ENCODE data around the gene PRKACG.
A peak's percentile ranks its signal among the peaks of the same experiment; 100 is the strongest.
"Not testable (repeated sequence)": the region's sequence is repeated elsewhere in the genome, so short reads cannot be mapped to it uniquely, and the experiment has no call there.

PRKACG gene

DNA sequence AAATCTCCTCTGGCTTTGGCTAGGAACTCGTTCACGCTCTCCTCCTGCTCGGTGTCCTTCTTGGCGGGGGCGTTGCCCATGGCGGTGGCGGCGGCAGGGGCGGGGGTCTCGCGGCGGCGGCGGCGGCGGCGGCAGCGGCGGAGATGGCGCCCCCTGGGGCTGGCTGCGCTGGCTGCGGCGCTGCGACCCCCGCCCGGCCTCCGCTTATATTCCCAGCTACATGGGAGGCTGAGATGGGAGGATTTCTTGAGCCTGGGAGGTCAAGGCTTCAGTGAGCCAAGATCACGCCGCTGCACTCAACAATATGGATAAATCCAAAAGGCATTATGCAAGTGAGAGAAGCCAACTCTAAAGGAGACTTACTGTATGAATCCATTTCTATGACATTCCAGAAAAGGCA, at the start of gene PRKACG:
PRKACG (minus strand) TSS at position 101 of the 400 bp plus-strand sequence; CDS start at position 80, 21 bp downstream.
- no peak for DNase-seq

DNA sequence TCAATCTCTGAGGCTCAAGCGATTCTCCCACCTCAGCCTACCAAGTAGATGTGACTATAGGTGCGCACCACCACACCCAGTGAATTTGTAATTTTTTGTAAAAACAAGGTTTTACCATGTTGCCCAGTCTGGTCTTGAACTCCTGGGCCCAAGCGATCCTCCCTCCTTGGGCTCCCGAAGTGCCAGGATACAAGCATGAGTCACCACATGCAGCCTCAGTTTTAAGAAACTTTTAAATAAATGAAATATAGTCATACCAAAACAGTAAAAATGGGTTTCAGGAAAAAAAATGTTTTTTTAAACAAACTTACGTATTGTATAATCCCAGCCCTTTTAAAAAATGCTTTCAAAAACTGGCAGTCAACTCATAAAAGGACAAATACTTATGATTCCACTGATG, 48.3 kb upstream of the PRKACG start:
- DNase-seq = no peak

DNA sequence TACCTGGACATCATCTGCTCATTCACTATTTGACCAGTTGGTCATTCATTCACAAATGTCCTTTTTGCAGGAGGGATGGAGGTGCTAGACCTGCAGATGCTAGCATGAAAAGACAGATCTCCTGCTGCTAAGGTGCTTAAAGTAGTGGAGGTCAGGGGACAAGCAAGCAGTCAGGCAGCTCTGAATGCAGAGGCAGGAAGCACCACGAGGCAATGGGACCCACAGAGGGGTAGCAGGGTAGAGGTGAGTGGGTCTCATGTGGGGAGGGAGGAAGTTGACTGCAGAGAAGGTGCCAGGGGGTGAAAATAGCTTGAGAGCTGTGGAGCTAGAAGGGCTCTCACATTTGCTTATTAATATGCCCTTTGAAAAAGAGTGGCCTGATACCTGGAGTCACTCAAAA, 46.9 kb upstream of the PRKACG start:
- no peak for DNase-seq

DNA sequence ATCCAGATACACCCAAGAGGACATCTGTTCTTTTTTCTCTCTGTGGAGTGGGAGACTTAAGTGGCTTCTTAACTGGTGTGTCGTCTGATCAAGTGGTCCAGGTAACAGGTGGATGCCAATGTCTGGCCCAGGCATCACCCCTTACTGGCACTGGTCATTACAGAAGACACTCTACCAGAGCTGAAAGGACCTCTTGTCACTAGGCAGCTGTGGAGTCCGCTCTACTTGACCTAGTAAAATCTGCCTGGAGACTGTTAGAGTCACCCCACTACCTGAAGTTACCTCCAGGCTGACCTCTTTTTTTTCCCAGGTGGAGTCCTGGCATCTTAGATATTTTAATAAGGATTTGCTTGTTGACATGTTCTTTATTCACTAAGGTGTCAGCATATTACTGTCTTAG, 44.2 kb upstream of the PRKACG start:
- DNase-seq = no peak

DNA sequence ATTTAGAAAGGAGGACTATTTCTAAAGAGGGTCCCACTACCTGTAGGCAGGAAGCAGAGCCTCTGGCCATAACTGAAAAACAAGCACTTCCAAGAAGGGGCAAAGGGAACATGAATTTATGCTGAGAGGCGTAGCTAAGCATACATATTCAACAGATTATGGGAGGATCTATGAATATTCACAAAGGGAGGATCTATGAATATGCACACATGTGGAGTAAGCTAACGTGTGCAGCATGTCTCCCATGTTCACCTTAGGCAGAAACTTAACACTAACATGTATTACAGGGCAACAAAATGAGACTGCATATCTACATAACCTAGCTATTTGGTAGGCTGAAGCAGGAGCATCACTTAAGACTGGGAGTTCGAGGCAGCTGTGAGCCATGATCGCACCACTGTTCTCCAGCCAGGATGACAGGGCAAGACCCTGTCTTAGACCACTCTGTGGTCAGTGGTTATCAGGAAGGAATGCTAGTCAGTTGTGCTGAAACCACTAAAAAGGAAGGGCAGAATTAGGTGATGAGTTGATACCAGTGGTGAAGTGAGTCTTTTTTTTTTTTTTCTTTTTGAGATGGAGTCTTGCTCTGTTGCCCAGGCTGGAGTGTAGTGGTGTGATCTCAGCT, 42.4 kb upstream of the PRKACG start:
- no peak for DNase-seq

DNA sequence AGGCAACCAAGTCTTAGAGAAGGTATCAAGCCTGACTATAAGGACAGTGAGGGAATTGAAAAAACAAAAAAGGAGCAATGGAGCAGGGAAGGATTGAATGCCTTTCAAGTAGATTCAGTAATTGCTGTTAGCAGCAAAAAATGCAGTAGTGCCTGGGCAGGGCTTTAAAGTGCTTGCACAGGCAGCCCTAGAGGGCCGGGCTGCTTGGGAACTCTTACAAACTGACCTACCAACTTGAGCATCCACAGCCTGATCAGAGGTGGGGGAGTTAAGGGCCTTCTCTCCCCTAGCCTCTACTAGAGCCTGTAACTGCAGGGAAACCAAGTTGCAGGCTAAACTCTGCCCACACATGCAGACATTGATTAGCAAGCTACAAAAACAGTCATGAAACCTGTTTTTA, 41.1 kb upstream of the PRKACG start:
- no peak for DNase-seq

DNA sequence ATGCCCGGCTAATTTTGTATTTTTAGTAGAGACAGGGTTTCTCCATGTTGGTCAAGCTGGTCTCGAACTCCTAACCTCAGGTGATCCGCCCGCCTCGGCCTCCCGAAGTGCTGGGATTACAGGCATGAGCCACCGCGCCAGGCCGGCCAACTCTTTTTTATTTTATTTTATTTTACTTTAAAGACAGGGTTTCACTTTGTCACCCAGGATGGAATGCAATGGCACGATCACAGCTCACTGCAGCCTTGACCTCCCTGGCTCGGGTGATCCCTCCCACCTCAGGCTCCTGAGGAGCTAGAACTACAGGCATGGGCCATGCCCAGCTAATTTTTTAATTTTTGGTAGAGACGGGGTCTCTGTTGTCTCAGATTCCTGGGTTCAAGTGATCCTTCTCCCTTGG, 37.0 kb upstream of the PRKACG start:
- DNase-seq = not testable (repeated sequence)

DNA sequence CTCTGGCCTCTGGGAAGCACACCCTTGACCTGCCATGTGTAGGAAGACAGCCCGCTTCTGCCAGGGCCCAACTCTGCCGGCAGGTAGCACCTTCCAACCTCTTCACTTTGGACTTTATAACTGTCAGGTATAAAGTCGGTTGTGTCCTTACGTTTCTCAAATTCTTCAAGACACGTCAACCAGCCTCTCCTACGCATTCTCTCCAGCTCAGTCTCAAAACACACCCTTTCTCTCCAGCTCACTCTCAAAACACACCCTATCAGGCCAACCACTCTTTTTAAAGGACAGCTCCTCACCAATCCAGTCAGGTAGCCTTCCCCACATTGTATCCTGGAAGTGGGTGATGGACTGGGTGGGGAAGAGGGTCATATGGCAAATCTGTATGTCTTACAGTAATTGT, 35.2 kb upstream of the PRKACG start:
- DNase-seq = no peak

DNA sequence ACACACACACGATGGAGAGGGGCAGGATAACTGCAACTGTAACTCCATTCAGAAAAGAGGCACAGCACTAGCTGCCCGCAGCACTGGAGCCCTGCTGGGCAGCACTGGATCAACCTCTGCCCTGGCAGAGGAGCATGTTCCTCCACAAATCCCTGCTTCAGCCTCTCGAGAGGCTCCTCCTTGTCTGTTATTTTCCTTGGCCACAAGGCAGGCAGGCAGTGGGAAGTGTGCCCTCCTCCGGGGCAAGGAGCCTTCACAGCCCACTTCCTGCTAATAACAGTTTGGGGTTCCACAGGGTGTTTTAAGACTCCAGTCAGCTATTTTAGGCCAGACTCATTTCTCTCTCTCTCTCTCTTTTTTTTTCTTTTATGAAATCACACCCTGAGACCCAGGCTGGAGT, 33.5 kb upstream of the PRKACG start:
- DNase-seq = no peak

DNA sequence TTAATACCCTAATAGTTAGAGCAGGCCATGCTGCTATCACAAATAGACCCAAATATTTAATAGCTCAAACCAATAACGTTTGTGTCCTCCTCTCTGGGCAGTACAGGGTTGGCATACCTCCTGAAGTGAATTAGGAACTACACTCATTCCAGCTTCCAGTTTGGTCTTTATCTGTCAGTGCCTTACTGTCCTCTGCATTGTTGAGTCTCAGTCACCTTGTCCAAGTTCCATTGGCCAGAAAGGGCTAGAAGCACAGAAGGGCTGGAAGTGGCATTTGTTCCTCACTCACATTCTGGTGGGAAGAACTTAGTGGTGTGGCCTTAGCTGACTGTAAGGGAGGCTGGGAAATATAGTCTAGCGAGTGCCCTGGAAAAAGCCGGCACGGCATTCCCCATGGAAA, 32.8 kb upstream of the PRKACG start:
- DNase-seq = no peak

DNA sequence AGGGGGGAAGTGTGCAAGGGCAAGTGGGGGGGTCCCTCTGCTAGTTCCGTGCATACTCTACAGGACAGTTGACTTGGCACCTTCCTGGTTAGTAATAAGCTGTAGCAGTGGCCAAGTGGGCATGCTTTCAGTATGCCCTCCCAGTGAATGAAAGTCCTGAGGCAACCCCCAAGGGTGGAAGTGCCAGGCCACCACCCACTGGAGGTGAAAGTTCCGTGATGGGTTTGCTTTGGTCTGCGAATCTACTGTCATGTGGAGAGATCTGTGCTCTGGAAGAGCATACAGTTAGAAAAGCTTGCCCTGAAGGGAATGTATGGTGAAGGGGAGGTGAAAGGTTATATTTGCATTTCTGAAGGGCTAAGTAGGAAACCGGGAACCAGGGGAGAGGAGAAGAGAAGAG, 31.9 kb upstream of the PRKACG start:
- no peak for DNase-seq

DNA sequence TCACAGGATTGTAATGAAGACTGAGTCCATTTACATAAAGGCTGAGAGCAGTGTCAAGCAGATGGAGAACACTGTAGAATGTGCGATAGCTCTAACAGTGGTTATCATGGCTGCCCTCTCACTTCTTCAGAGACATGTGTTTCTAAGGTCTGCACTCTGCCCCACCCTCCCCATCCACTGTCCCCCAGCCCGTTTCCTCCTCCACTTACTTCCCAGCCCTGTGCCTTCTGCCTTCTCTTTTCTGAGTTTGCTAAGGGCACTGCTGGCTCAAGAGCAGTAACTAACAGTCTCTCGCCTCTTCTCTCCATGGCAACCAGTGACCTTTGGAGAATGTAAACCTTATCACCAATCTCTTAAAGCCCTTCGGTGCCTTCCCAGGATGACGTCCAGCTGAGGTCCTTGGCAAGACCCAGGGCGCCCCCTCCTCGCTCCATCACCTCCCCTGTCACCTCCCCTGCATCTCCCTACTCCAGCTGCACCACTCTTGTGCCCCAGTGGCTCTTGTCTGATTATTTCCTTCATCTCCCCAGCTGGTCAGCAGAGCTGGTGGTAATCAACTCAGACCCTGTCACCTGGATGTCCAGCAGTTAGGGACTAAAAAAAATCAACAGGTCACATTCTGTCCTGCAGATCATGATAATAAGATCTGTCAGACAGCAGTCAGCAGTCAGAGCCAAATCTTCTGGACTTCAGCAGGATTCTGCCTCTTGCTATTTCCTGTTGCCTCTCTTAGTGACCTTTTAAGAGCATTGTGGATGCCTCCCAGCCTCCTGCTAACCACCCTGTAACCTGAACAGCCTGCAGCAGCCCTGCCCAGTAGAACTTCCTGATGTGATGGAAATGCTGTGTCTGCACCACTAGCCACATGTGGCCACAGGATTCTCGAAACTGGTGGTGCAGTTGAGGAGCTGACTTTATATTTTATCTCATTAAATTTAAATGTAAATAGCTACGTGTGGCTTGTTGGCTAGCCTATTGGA, 30.6 kb upstream of the PRKACG start:
- no peak for DNase-seq

DNA sequence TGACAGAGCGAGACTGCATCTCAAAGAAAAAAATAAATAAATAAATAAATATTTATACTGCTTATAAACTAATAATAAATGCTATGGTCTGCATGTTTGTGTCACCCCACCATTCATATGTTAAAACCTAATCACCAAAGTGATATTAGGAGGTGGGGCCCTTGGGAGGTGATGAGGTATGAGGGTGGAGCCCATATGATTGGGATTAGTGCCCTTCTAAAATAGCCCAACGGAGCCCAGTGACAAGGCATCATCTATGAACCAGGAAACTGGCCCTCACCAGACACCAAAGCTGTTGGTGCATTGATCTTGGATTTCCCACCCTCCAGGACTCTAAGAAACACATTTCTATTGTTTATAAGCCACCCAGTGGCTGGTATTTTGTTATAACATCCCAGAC, 26.7 kb upstream of the PRKACG start:
- DNase-seq = no peak

DNA sequence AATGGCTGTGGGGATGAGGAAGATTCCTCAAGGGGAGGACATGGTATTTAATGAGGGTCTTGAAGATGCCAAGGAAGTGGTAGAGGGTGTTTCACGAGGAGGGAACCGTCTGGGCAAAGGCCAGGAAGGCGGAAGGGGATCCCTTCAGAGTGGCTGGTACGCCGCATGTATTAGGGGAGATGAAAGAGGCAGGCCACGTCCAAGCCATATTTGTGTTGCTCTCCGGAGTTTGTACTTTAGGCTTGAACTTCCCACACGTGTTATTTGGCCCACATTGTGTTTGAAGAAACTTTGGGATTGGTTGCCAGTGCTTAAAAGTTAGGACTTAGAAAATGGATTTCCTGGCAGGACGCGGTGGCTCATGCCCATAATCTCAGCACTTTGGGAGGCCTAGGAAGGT, 22.9 kb upstream of the PRKACG start:
- DNase-seq = no peak

DNA sequence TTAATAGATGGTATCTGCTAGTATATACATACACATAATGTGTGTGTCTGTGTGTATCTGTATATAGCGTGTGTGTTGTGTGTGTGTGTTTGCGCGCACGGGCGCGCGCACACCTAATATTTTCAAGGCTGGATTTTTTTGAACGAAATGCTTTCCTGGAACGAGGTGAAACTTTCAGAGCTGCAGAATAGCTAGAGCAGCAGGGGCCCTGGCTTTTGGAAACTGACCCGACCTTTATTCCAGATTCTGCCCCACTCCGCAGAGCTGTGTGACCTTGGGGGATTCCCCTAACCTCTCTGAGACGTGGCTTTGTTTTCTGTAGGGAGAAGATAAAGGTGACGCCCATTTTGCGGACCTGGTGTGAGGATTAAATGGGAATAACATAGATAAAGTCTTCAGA, 22.4 kb upstream of the PRKACG start:
- DNase-seq = no peak

DNA sequence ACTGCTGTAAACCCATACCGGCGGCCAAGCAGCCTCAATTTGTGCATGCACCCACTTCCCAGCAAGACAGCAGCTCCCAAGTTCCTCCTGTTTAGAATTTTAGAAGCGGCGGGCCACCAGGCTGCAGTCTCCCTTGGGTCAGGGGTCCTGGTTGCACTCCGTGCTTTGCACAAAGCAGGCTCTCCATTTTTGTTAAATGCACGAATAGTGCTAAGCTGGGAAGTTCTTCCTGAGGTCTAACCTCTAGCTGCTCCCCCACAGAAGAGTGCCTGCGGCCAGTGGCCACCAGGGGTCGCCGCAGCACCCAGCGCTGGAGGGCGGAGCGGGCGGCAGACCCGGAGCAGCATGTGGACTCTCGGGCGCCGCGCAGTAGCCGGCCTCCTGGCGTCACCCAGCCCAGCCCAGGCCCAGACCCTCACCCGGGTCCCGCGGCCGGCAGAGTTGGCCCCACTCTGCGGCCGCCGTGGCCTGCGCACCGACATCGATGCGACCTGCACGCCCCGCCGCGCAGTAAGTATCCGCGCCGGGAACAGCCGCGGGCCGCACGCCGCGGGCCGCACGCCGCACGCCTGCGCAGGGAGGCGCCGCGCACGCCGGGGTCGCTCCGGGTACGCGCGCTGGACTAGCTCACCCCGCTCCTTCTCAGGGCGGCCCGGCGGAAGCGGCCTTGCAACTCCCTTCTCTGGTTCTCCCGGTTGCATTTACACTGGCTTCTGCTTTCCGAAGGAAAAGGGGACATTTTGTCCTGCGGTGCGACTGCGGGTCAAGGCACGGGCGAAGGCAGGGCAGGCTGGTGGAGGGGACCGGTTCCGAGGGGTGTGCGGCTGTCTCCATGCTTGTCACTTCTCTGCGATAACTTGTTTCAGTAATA, 21.8 kb upstream of the PRKACG start, which contains the start of gene FXN:
FXN (plus strand) TSS at position 315 of the 871 bp plus-strand sequence; CDS start at position 346, 31 bp downstream.
- DNase-seq = peak; percentile 77

DNA sequence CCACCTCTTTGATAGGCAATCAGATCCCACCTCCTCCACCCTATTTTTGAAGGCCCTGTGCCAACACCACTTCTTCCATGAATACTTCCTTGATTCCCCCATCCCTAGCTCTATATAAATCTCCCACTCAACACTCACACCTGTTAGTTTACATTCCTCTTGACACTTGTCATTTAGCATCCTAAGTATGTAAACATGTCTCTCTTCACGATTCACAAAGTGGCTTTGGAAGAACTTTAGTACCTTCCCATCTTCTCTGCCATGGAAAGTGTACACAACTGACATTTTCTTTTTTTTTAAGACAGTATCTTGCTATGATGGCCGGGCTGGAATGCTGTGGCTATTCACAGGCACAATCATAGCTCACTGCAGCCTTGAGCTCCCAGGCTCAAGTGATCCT, 20.2 kb upstream of the PRKACG start:
- no peak for DNase-seq

DNA sequence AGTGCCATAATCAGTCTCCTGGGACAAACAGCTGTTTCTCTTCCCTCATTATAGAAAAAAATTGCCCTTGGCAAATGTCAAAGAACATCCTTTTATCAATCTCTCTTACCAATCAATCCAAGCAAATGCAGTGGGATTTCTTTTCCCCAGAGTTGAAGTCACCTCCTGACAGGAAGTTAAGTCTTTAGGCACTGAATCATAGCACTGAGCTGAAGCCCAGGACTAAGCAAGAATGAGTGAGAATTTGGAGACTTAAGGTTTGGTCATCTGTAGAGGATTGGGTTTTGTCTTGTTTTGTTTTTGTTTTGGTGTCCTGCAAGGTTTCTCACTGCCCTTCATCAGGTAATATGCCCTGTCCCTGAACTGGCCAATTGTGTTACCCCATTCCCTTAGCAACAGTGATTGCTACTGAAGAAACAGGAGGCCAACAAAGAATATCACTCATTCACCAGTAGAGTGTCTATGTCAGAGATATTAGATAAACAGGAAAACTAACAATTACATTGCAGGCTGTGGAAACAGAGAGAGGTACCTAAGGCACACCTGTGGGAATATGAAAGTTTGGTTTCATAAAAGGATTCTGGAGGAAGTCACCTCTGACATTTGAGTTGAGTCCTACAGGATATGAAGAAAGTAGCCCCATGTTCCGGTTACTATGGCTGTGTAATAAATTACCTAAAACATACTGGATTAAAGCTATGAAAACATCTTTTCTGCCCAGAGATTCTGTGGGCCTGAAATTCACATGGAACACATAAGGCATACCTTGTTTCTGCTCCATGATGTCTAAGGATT, 17.1 kb upstream of the PRKACG start:
- no peak for DNase-seq

DNA sequence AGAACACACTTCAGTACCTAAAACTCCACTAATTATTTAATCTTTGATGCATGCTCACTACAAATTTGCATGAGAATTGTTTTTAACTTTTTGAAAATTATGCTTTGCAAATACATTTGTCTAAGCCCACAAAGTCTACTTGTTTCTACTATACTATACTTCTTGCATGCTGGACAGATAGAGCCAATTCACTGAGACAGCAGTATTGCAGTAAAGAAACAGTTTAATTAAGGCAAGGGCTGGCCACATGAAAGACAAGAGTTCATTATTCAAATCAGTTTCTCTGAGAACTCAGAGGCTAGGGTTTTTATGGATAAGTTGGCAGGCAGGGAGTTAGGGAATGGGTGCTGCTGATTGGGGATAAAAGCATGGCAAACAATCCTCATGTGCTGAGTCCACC, 15.6 kb upstream of the PRKACG start:
- no peak for DNase-seq

DNA sequence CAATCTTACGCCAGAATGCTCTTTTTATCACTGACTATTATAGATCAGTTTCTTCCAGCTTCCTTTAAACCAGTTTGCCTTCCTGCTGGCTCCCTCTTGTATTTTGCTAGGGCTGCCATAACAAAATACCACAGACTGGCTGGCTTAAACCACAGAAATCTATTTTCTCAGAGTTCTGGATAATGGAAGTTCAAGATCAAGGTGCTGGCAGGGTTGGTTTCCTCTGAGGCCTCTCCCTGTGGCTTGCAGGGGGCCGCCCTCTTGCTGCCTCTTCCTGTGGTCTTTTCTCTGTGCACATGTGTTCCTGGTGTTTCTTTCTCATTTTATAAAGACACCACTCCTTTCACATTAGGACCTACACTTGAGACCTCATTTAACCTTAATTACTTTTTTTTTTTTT, 14.8 kb upstream of the PRKACG start:
- peak; percentile 12 for DNase-seq

DNA sequence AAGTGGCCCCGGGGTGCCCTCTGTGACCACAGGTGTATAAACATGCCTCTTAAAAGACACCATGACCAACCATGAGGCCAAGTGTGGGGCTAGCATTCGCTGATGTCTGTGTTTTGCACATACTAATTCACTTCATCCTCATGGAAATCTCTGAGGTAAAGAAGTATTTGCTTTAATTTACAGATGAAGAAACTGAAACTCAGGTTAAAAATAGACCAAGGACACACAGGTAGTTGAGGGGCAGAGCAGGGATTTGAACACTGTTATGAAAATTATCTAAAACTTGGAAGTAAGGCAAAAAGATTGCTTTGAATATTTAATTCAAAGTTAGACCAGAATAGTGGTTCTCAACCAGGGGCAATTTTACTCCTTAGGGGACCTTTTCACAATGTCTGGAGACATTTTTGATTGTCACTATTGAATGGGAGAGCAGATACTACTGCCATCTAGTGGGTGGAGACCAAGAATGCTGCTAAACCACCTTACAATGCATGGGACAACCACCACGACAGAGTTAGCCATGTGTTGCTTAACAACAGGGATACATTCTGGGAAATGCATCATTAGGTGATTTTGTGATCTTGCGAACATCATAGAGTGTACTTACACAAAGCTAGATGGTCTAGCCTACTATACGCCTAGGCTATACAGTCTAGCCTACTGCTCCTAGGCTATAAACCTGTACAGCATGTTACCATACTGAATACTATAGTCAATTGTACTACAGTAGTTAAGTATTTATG, 13.6 kb upstream of the PRKACG start:
- DNase-seq = peak; percentile 30

DNA sequence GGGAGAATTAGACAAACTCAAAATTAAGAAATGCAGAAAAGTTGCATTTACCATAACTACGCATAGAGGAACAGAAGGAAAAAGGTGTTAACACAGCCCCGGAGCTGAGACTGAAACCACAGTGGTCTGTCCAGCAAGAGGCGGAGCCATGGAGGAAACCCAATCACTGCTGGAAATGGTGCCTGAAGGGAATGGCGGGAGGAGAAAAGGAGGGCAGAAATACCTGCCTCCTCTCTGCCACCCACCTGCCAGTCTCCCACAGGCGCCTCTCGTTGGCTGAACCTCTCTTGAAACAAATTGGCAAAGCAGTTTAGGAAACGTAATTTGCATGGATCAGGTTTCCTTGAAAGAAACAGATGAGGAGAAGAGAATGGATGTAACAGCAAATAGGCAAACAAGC, 9.7 kb upstream of the PRKACG start:
- DNase-seq = no peak
